Astrocyte of the cerebellum (primary cell): ENCODE results near the gene IVNS1ABP.

Source experiments
- DNase-seq: peaks from one replicate; pipeline ENCODE4 v3.0.0-alpha.2; 2011; ENCODE audit warnings: low read depth
- H3K4me3 ChIP-seq: 2 replicates; pipeline ENCODE4 v1.5.1; 2011; ENCODE audit warnings: mild to moderate bottlenecking, low read depth, low read length, moderate library complexity
- in situ Hi-C: cut with HindIII; loops from 2 replicates; pipeline ENCODE4 v1.10.0; 2017; ENCODE audit warnings: low sequenced_read_pairs
- TF ChIP-seq, protein P1 (sequence below): IDR thresholded peaks from 2 replicates; pipeline ENCODE4 v1.5.1; 2012; ENCODE audit warnings: low read length, low read depth, moderate library complexity, mild to moderate bottlenecking; ENCODE audit errors: missing control alignments

The IVNS1ABP gene

DNA sequence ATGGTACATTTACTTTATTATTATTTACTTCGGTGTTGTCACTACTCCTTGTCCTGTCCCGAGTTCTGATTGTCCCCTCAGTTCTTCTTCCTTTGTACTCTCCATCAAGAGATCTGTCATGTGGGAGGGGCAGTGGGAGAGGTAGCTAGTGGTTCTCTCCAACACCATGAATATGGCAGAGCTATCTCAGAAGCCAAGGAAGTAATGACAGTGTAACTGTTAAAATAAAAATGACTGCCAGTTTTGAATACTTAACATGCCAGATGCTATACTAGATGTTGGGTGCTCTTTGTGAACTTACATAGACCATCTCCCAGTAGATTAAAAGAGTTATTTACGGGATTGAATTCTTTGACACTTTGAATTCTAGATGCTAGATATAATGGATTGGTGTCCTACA, 28.6 kb downstream of the IVNS1ABP start:
- TF ChIP-seq, protein P1, sequence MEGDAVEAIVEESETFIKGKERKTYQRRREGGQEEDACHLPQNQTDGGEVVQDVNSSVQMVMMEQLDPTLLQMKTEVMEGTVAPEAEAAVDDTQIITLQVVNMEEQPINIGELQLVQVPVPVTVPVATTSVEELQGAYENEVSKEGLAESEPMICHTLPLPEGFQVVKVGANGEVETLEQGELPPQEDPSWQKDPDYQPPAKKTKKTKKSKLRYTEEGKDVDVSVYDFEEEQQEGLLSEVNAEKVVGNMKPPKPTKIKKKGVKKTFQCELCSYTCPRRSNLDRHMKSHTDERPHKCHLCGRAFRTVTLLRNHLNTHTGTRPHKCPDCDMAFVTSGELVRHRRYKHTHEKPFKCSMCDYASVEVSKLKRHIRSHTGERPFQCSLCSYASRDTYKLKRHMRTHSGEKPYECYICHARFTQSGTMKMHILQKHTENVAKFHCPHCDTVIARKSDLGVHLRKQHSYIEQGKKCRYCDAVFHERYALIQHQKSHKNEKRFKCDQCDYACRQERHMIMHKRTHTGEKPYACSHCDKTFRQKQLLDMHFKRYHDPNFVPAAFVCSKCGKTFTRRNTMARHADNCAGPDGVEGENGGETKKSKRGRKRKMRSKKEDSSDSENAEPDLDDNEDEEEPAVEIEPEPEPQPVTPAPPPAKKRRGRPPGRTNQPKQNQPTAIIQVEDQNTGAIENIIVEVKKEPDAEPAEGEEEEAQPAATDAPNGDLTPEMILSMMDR = no peak
- no peak for DNase-seq

DNA sequence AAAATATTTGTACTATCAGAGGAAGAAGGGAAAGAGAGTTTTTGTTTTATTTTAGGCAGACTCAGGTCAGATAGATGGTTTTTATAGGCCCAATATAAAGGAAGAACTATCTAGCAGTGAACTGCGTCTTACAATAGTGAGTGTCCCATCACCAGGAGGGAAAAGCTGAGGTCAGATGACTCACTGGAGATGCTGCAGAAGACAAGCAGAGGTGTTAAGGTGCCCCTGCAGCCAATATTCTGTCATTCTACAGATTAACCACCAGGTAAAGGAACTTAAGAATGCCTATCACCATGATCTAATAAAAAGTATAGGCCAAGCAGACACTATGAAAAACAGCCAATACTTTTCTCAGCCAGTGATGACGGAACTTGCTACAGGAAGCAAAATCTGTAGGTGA, 29.6 kb downstream of the IVNS1ABP start:
- H3K4me3 ChIP-seq = no peak overlapping the region
- in situ Hi-C loops = no loop called here
- TF ChIP-seq, protein P1 = no peak
- no peak for DNase-seq

More for the DNA sequence above, 28.6 kb downstream of the IVNS1ABP start:
- in situ Hi-C loops = no loop called here
- no peak overlapping the region for H3K4me3 ChIP-seq

DNA sequence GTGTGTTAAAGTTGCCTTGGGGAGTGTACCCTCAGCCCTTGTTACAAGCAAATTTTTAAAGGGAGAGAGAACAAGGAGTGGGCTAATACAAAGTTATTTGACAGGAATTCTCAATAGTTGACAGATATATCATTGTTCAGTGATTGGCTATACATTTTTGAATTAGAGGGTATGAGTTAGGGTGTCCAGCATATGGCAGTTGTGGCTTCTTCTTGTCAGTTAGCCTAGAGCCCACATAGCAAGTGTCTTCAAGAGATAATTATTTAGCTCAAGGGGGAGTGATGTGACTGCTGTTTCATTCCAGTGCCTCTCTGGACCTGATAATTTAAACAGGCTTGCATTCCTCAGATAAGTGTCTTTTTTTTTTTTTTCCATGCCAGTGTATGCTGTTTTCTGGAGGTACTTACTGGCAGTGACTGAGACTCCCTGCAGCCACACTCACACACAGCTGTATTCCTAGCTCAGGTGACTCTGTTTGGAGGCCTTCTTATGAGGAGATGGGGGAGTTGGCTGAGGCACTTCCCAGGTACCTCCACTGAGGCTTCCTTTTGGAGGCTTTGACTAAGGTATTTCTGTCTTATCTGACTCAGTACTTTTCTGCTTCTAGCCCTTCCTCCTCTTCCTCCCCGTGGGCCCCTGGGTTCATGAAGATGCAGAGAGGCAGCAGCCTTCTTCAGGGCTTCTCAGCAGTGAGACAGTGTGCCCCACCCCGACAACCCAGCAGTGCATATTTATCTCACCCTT, 32.3 kb downstream of the IVNS1ABP start:
- no peak for DNase-seq
- no peak overlapping the region for H3K4me3 ChIP-seq
- TF ChIP-seq, protein P1 = no peak
- in situ Hi-C loops = no loop called here

DNA sequence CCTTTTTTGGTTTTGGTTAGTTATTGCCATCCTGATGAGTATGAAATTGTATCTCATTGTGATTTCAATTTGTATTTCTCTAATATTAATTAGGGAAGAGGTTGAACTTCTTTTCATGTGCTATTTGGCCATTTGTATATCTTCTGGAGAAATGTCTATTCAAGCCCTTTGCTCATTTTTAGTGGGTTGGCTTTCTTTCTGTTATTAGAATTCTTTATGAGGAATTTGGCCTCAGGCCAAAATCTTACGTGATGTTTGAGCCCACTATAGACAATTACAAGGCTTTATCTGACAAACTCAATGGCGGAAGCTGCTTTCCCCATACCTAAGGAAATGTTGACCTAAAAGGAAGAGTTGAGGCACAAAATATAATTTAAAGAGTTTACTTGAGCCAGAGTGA, 32.9 kb downstream of the IVNS1ABP start:
- in situ Hi-C loops = no loop called here
- H3K4me3 ChIP-seq = no peak overlapping the region
- TF ChIP-seq, protein P1 = no peak
- no peak for DNase-seq

DNA sequence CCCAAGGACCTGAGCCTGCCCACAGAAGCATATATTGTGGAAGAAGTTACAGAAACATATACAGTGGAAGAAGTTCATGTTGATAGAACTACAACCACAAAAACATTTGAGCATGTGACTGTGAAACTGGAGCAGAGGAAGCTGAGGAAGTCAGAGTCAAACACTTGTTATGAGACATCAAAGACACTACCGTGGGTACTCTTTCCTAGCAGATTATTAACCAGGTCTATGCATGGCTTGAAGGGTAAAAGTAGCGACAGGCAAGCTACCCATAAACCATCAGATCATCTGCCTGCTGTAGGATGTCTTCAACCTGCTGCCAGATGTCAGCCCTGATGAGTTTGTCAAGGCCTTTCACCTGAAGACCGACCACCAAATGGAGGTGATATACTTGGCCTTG, 35.8 kb downstream of the IVNS1ABP start:
- DNase-seq = no peak
- TF ChIP-seq, protein P1 = no peak
- no peak overlapping the region for H3K4me3 ChIP-seq
- in situ Hi-C loops = no loop called here

DNA sequence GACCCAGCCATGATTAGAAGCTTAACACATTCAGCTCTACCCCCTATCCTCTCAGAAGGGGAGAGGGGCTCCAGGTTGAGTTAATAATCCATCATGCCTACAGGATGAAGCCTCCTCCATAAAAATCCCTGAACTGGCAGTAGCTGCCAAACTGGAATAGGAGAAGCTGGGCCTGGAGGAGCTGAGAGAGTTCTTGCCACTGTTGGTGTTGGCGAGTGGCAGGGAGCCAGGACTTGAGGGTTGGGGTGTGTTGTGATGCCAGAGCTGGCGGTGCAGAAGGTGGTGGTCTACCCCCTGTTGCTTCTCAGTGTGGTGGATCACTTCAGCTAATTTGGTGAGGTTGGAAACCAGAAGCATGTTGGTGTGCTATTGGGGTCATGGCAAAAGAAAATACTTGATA, 36.5 kb downstream of the IVNS1ABP start:
- no peak overlapping the region for H3K4me3 ChIP-seq
- TF ChIP-seq, protein P1 = no peak

More for the DNA sequence above, 36.5 kb downstream of the IVNS1ABP start:
- in situ Hi-C loops = no loop called here
- DNase-seq = no peak
